HepG2 (cell line): ENCODE measurements around the gene CASKIN2. TPM values are rescaled to one million over a fixed set of nuclear protein-coding genes. Genes with fewer than 3 reads are reported as not detected.

ENCODE experiments used
- HMGXB3 ChIP-seq: sonication (generic); formaldehyde crosslinking; IDR thresholded peaks from 2 replicates; pipeline ENCODE4 v1.4.0; 2020; ENCODE audit warnings: missing genetic modification reagents, borderline replicate concordance
- POLR2AphosphoS2 ChIP-seq: IDR thresholded peaks from 2 replicates; pipeline ENCODE4 v1.6.1; 2011; ENCODE audit warnings: low read depth, low read length, improper control_type of control experiment
- ZBTB46 ChIP-seq: sonication (generic); formaldehyde crosslinking; IDR thresholded peaks from 2 replicates; pipeline ENCODE4 v1.4.0; 2020; ENCODE audit warnings: mild to moderate bottlenecking, missing genetic modification reagents, borderline replicate concordance
- ZMAT3 ChIP-seq: sonication (generic); formaldehyde crosslinking; conservative IDR thresholded peaks from 2 replicates; pipeline ENCODE4 v1.7.0; 2021; ENCODE audit warnings: missing genetic modification reagents
- ZNF44 ChIP-seq: sonication (generic); formaldehyde crosslinking; IDR thresholded peaks from 2 replicates; pipeline ENCODE4 v1.5.1; 2020; ENCODE audit warnings: mild to moderate bottlenecking, missing genetic modification reagents
- ZNF572 ChIP-seq: sonication (generic); formaldehyde crosslinking; IDR thresholded peaks from 2 replicates; pipeline ENCODE4 v1.5.1; 2020; ENCODE audit warnings: mild to moderate bottlenecking, missing genetic modification reagents
- ZNF616 ChIP-seq: sonication (generic); formaldehyde crosslinking; IDR thresholded peaks from 2 replicates; pipeline ENCODE4 v1.5.0; 2020; ENCODE audit warnings: low read depth, mild to moderate bottlenecking, missing genetic modification reagents
- polyA plus RNA-seq, 8 experiments: library from polyadenylated mRNA; depleted of rRNA in 3 of 8; stranded (reverse) in 7 of 8; unstranded in 1 of 8; fragments of >200 nt; fragmentation: Illumina TruSeq in 4 of 8; extraction: Trizol in 4 of 8; gene quantifications; 2 replicates each; pipeline versions ENCODE4 v1.2.1 to v1.2.3, GENCODE V29; 2011 to 2016; ENCODE audit warnings: low read depth in 4 of 8, missing spikeins in 1 of 8, mixed read lengths in 1 of 8; ENCODE audit not compliant: insufficient read depth in 1 of 8
- total RNA-seq, 5 experiments: library from RNA; depleted of rRNA; stranded (reverse); fragments of >200 nt; fragmentation: Illumina TruSeq; extraction: Trizol; gene quantifications; 2 replicates each; pipeline ENCODE4 v1.2.3, GENCODE V29; 2016; ENCODE audit warnings: low read depth in 1 of 5
- TF ChIP-seq, protein P1 (sequence below): sonication (generic); formaldehyde crosslinking; IDR thresholded peaks from 2 replicates; pipeline ENCODE4 v1.4.0; 2020; ENCODE audit warnings: missing genetic modification reagents, borderline replicate concordance
- TF ChIP-seq, protein P2 (sequence below): sonication (generic); formaldehyde crosslinking; IDR thresholded peaks from 2 replicates; pipeline ENCODE4 v1.4.0; 2020; ENCODE audit warnings: missing genetic modification reagents, mild to moderate bottlenecking, borderline replicate concordance
- TF ChIP-seq, protein P3 (sequence below), 2 experiments: sonication (generic) in 1 of 2; formaldehyde crosslinking in 1 of 2; IDR thresholded peaks; 2 replicates each; pipeline versions ENCODE4 v1.4.0 to v1.6.1; 2018 to 2020; ENCODE audit warnings: missing genetic modification reagents in 2 of 2, borderline replicate concordance in 1 of 2, low read depth in 1 of 2, mild to moderate bottlenecking in 1 of 2, missing biosample characterization in 1 of 2

CASKIN2 gene
- total and polyA plus RNA-seq, 2 of the 13 experiments (the other 11 are each of a cell fraction or from before 2014, with no cell fraction given), result 5.2 to 7.8 TPM

GRCh38 chr17:75557075-75557851 lies 41.9 kb upstream of the CASKIN2 start (continued):
- TF ChIP-seq, protein P1, sequence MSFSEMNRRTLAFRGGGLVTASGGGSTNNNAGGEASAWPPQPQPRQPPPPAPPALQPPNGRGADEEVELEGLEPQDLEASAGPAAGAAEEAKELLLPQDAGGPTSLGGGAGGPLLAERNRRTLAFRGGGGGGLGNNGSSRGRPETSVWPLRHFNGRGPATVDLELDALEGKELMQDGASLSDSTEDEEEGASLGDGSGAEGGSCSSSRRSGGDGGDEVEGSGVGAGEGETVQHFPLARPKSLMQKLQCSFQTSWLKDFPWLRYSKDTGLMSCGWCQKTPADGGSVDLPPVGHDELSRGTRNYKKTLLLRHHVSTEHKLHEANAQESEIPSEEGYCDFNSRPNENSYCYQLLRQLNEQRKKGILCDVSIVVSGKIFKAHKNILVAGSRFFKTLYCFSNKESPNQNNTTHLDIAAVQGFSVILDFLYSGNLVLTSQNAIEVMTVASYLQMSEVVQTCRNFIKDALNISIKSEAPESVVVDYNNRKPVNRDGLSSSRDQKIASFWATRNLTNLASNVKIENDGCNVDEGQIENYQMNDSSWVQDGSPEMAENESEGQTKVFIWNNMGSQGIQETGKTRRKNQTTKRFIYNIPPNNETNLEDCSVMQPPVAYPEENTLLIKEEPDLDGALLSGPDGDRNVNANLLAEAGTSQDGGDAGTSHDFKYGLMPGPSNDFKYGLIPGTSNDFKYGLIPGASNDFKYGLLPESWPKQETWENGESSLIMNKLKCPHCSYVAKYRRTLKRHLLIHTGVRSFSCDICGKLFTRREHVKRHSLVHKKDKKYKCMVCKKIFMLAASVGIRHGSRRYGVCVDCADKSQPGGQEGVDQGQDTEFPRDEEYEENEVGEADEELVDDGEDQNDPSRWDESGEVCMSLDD (CRISPR knock-in tag), result peak; percentile 91; the same call in 1 of the 2 replicates
- 0 out of 2 replicates have a peak, but pooled peaks have one; percentile 1 for TF ChIP-seq ZMAT3 (CRISPR knock-in tag)
- TF ChIP-seq, protein P2, sequence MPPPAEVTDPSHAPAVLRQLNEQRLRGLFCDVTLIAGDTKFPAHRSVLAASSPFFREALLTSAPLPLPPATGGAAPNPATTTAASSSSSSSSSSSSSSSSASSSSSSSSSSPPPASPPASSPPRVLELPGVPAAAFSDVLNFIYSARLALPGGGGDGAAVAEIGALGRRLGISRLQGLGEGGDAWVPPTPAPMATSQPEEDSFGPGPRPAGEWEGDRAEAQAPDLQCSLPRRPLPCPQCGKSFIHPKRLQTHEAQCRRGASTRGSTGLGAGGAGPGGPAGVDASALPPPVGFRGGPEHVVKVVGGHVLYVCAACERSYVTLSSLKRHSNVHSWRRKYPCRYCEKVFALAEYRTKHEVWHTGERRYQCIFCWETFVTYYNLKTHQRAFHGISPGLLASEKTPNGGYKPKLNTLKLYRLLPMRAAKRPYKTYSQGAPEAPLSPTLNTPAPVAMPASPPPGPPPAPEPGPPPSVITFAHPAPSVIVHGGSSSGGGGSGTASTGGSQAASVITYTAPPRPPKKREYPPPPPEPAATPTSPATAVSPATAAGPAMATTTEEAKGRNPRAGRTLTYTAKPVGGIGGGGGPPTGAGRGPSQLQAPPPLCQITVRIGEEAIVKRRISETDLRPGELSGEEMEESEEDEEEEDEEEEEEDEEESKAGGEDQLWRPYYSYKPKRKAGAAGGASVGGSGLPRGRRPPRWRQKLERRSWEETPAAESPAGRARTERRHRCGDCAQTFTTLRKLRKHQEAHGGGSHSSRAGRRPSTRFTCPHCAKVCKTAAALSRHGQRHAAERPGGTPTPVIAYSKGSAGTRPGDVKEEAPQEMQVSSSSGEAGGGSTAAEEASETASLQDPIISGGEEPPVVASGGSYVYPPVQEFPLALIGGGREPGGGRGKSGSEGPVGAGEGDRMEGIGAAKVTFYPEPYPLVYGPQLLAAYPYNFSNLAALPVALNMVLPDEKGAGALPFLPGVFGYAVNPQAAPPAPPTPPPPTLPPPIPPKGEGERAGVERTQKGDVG (CRISPR knock-in tag), result peak; percentile 91; the same call in 1 of the 2 replicates
- TF ChIP-seq, protein P3, sequence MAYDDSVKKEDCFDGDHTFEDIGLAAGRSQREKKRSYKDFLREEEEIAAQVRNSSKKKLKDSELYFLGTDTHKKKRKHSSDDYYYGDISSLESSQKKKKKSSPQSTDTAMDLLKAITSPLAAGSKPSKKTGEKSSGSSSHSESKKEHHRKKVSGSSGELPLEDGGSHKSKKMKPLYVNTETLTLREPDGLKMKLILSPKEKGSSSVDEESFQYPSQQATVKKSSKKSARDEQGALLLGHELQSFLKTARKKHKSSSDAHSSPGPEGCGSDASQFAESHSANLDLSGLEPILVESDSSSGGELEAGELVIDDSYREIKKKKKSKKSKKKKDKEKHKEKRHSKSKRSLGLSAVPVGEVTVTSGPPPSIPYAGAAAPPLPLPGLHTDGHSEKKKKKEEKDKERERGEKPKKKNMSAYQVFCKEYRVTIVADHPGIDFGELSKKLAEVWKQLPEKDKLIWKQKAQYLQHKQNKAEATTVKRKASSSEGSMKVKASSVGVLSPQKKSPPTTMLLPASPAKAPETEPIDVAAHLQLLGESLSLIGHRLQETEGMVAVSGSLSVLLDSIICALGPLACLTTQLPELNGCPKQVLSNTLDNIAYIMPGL (CRISPR knock-in tag; IDR thresholded peaks at IDR 0.05; ENCODE audit: borderline replicate concordance in 1 of 2, low read depth in 1 of 2), result peak; percentile 39 to 92; a peak in 3 of 4 replicates
- no peak for TF ChIP-seq ZBTB46 (CRISPR knock-in tag)
- TF ChIP-seq ZNF44 (CRISPR knock-in tag), result no peak
- no peak for TF ChIP-seq POLR2AphosphoS2
- peak; percentile 91 for TF ChIP-seq HMGXB3
- peak; percentile 97; the same call in 1 of the 2 replicates for TF ChIP-seq ZNF572 (CRISPR knock-in tag)
- peak; percentile 19; the same call in 1 of the 2 replicates for TF ChIP-seq ZNF616 (CRISPR knock-in tag)
